Natural killer cell (primary cell): ENCODE data around the gene GPX2. TPM values are rescaled to one million over a fixed set of nuclear protein-coding genes. Genes with fewer than 3 reads are reported as not detected.

Source experiments
- ATAC-seq, 3 donors: fragments of 150-1000 bp in 2 of 3; fragments of 200-7000 bp in 1 of 3; cut with Tn5 transposase; 1 replicate in 1 of 3; 2 replicates in 2 of 3; pipeline ENCODE4 v1.10.0; 2021; ENCODE audit warnings: mild to moderate bottlenecking in 2 of 3, moderate library complexity in 2 of 3
- DNase-seq, 2 donors: peaks; one replicate each; pipeline versions ENCODE4 v3.0.0 to v3.0.0-alpha.2; 2013 to 2021; ENCODE audit warnings: mixed read lengths in 1 of 2
- H3K27ac ChIP-seq: one replicate; pipeline ENCODE4 v1.5.1; 2013; ENCODE audit warnings: mild to moderate bottlenecking, low read length
- H3K27me3 ChIP-seq: one replicate; pipeline ENCODE4 v1.6.1; 2013; ENCODE audit warnings: low read length; ENCODE audit not compliant: control insufficient read depth, insufficient read depth
- H3K36me3 ChIP-seq: one replicate; pipeline ENCODE4 v1.6.1; 2013; ENCODE audit warnings: low read length; ENCODE audit not compliant: control insufficient read depth, insufficient read depth
- H3K4me1 ChIP-seq: one replicate; pipeline ENCODE4 v1.6.1; 2013; ENCODE audit warnings: low read length; ENCODE audit not compliant: control insufficient read depth, insufficient read depth
- H3K4me3 ChIP-seq: one replicate; pipeline ENCODE4 v1.5.1; 2013; ENCODE audit warnings: low read length
- H3K9me3 ChIP-seq: one replicate; pipeline ENCODE4 v1.6.1; 2013; ENCODE audit warnings: low read length; ENCODE audit not compliant: control insufficient read depth, insufficient read depth
- H3K27ac Mint-ChIP-seq, 2 donors: one replicate each; pipeline ENCODE4 v1.8.0; 2022; ENCODE audit warnings: mild to moderate bottlenecking in 2 of 2, mixed read lengths in 2 of 2, moderate library complexity in 1 of 2
- H3K27me3 Mint-ChIP-seq, 2 donors: one replicate each; pipeline ENCODE4 v1.8.0; 2022; ENCODE audit warnings: low read depth in 2 of 2, mixed read lengths in 2 of 2
- H3K36me3 Mint-ChIP-seq: one replicate; pipeline ENCODE4 v1.8.0; 2022; ENCODE audit warnings: mixed read lengths
- H3K4me1 Mint-ChIP-seq, 2 donors: one replicate each; pipeline ENCODE4 v1.8.0; 2022; ENCODE audit warnings: mixed read lengths in 2 of 2
- H3K4me3 Mint-ChIP-seq: one replicate; pipeline ENCODE4 v1.8.0; 2022; ENCODE audit warnings: mild to moderate bottlenecking, moderate library complexity, mixed read lengths
- H3K9me3 Mint-ChIP-seq, 2 donors: one replicate each; pipeline ENCODE4 v1.8.0; 2022; ENCODE audit warnings: mixed read lengths in 2 of 2
- WGBS: methylation state at CpG from one replicate; pipeline ENCODE4 v1.1.7; 2013; ENCODE audit warnings: missing lambda C conversion rate; ENCODE audit not compliant: insufficient coverage; 5-methylcytosine and 5-hydroxymethylcytosine counted together
- intact Hi-C: fragments of 100-400 bp; cut with micrococcal nuclease; formaldehyde crosslinking; loops from one replicate; pipeline ENCODE4 v1.14.2; 2022
- total RNA-seq, 4 donors: library from RNA; stranded (reverse); fragments of 120-200 nt in 1 of 4; gene quantifications; one replicate each; pipeline versions ENCODE4 v1.2.3 to v1.2.4, GENCODE V29; 2013 to 2022
- TF ChIP-seq, protein P1 (sequence below): fragments of 200-600 bp; IDR thresholded peaks from one replicate; pipeline ENCODE4 v1.8.0; 2022; ENCODE audit warnings: antibody characterized with exemption

GPX2 gene
- total RNA-seq, 3 donors from 2014 or later (not counting 1 experiment from before 2014, with no cell fraction given) = not detected

DNA sequence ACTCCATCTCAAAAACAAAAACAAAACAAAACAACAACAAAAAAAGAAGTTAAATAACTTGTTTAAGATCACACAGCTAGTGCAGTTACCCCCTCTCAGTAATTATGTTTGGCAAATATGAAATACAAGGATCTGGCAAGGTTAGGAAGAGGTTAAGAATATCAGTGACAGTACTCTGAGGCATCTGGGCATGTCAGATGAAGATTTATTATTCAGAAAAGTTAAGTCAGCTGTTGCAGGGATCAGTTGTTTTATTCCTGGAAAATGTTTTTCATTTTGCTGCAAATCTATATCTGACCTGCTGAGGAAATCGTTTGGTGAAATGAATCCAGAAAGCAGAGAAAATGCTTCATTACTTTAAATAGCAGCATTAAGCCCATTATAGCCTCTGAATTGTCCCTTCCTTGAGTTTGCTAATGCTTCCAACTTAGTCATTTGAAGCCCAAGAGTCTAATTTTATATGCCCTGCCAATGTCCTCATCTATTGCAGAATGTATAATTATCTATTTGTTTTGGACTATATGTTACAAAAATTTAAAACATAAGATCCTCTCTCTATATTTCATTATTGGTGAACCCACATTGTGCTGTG lies 8.1 kb downstream of the GPX2 start:
- DNase-seq (no peak), ATAC-seq (no peak)
- H3K9me3 Mint-ChIP-seq = no peaks in the 10 kb centered on the region
- Histone ChIP-seq H3K27ac (no peak overlapping the region), H3K4me3 (no peak overlapping the region), H3K4me1 (peaks cover under 1% of the 10 kb centered on the region), H3K9me3 (no peaks in the 10 kb centered on the region), H3K36me3 (peaks cover 51% of the 10 kb centered on the region), H3K27me3 (no peaks in the 10 kb centered on the region)
- no peaks in the 10 kb centered on the region for H3K27me3 Mint-ChIP-seq
- no peaks in the 10 kb centered on the region for H3K36me3 Mint-ChIP-seq
- peak overlapping the region; percentile 74 to 88 for H3K27ac Mint-ChIP-seq
- H3K4me1 Mint-ChIP-seq = peaks cover 33 to 45% of the 10 kb centered on the region in 2 donors
- intact Hi-C loops = no loop called here
- TF ChIP-seq, protein P1, sequence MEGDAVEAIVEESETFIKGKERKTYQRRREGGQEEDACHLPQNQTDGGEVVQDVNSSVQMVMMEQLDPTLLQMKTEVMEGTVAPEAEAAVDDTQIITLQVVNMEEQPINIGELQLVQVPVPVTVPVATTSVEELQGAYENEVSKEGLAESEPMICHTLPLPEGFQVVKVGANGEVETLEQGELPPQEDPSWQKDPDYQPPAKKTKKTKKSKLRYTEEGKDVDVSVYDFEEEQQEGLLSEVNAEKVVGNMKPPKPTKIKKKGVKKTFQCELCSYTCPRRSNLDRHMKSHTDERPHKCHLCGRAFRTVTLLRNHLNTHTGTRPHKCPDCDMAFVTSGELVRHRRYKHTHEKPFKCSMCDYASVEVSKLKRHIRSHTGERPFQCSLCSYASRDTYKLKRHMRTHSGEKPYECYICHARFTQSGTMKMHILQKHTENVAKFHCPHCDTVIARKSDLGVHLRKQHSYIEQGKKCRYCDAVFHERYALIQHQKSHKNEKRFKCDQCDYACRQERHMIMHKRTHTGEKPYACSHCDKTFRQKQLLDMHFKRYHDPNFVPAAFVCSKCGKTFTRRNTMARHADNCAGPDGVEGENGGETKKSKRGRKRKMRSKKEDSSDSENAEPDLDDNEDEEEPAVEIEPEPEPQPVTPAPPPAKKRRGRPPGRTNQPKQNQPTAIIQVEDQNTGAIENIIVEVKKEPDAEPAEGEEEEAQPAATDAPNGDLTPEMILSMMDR = no peak
- WGBS = 93% methylated on average over 1 of the region's 1 CpG
- no peak overlapping the region for H3K4me3 Mint-ChIP-seq

DNA sequence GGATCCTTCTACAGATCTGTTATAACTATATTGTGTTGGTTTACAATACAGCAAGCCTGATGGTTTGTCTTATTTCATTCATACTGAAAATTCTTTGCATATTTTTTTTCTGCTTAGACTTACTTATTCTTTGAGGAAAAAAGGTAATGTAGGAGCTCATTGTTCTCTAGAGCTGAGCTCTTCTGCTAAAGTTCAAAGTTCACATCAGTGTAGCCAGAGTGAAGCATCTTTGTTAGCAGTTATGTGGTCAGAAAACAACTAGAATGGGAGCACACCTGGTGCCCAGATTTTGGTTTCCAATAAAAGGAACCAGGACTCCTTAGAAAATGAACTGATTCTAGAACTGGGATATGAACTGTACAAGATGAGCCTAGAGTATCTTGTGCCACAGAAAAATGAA lies 10.3 kb downstream of the GPX2 start:
- no peaks in the 10 kb centered on the region for H3K36me3 Mint-ChIP-seq

DNA sequence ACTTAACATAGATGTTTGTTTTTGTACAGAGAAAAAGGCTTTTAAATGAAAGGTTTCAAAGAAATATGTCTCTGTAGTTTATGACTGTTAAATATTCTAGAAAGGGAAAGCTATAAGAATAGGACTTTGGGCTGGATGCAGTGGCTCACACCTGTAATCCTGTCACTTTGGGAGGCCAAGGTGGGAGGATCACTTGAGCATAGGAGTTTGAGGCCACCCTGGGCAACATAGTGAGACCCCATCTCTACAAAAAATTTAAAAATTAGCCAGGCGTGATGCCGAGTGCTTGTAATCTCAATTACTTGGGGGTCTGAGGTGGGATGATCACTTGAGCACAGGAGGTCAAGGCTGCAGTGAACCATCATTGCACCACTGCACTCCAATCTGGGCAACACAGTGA lies 11.4 kb downstream of the GPX2 start:
- H3K36me3 Mint-ChIP-seq = no peaks in the 10 kb centered on the region
- intact Hi-C loops = no loop called here
- no peaks in the 10 kb centered on the region for H3K27me3 Mint-ChIP-seq
- DNase-seq (no peak), ATAC-seq (no peak)
- no peaks in the 10 kb centered on the region for H3K27me3 ChIP-seq
- no peak overlapping the region for H3K4me3 Mint-ChIP-seq
- WGBS = 94% methylated on average over 2 of the region's 2 CpGs
- peaks cover 65% of the 10 kb centered on the region for H3K36me3 ChIP-seq
- no peak overlapping the region for H3K27ac Mint-ChIP-seq
- H3K9me3 ChIP-seq = no peaks in the 10 kb centered on the region
- H3K27ac ChIP-seq = no peak overlapping the region
- H3K9me3 Mint-ChIP-seq = no peaks in the 10 kb centered on the region
- peaks cover 17% of the 10 kb centered on the region for H3K4me1 ChIP-seq
- peaks cover 14 to 27% of the 10 kb centered on the region in 2 donors for H3K4me1 Mint-ChIP-seq
- TF ChIP-seq, protein P1 = no peak
- no peak overlapping the region for H3K4me3 ChIP-seq

More for the DNA sequence above, 10.3 kb downstream of the GPX2 start:
- no peak overlapping the region for H3K27ac ChIP-seq
- TF ChIP-seq, protein P1 = no peak
- H3K36me3 ChIP-seq = peaks cover 57% of the 10 kb centered on the region
- intact Hi-C loops = no loop called here
- Mint-ChIP-seq H3K4me3 (no peak overlapping the region), H3K4me1 (peaks cover 17 to 29% of the 10 kb centered on the region in 2 donors), H3K27me3 (no peaks in the 10 kb centered on the region), H3K27ac (no peak overlapping the region), H3K9me3 (no peaks in the 10 kb centered on the region)
- H3K27me3 ChIP-seq = no peaks in the 10 kb centered on the region
- ATAC-seq = no peak
- no peak overlapping the region for H3K4me3 ChIP-seq
- no peaks in the 10 kb centered on the region for H3K9me3 ChIP-seq
- peaks cover 17% of the 10 kb centered on the region for H3K4me1 ChIP-seq
- no peak for DNase-seq
